ENCODE results near the gene PQBP1.

- TF ChIP-seq CTCF (IDR thresholded peaks at IDR 0.05) (peak in 1 of 4 experiments; percentile 5), POLR2A (IDR thresholded peaks at IDR 0.05) (peak; percentile 88 to 94)
These were observed 21.1 kb downstream of the PQBP1 start, which contains the start of gene PIM2 for GRCh38 chrX:48918643-48919340.

All from uterus (tissue), 2 donors.